HG03354 (cell line): ENCODE data around the gene NIPAL3.
"Not testable (repeated sequence)": the region's sequence is repeated elsewhere in the genome, so short reads cannot be mapped to it uniquely, and the experiment has no call there.

Experiments
- ATAC-seq: cut with Tn5 transposase; IDR thresholded peaks from one replicate; pipeline ENCODE4 v1.9.1; 2021; ENCODE audit warnings: mild to moderate bottlenecking; ENCODE audit not compliant: unreplicated experiment, poor library complexity, severe bottlenecking

The NIPAL3 gene

DNA sequence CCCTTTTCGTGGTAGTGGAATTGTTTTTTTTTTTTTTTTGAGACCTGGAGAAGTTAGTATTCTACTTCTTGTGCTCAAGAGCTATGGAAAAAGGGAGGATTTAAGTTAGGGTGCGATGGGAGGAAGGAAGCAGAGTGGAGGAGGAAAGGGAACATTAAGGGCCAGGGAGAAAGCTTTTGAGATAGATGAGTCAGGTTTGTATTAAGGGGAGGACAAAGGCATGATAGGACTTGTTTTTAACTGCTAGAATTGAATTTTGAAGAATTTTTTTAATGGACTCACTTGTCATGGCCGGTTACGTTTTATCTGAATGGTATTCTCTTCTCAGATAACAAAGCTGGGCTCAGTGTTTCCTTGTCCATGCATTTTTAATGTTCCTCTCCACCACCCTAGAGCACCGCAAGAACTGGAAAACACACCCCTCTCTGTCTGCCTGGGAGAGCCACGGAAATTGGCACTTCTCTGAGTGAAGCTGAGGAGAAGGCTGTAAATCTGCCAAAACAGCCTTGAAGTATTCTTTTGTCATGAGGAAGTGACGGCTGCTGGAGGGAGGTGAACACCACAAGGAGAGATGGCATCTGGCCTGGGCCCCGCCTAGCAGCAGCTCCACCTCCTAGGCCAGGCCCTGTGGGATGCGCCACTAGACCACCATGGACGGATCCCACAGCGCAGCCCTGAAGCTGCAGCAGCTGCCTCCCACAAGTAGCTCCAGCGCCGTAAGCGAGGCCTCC, 3.5 kb downstream of the NIPAL3 start:
- ATAC-seq = no peak

DNA sequence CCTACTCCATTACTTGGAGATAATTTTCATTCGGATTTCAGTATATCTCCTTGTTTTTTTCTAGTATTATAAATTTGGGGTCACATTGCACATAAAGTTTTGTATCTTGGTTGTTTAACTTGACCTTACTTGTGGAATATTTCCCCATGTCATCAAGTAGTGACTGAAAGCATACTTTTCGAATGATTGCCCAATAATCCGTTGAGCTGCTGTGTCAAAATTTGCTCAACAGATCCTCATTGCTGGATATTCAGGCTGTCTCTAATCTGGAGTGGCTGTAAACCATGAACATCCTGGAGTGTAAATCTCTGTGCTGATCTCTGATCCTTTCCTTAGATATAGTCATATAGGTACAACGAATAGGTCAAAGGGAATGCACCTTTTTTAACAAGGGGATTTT, 4.9 kb downstream of the NIPAL3 start:
- ATAC-seq = no peak

- ATAC-seq = no peak
Observed at GRCh38 chr1:24421502-24421901, 5.9 kb downstream of the NIPAL3 start.

GRCh38 chr1:24424207-24424606, 8.6 kb downstream of the NIPAL3 start:
- no peak for ATAC-seq

DNA sequence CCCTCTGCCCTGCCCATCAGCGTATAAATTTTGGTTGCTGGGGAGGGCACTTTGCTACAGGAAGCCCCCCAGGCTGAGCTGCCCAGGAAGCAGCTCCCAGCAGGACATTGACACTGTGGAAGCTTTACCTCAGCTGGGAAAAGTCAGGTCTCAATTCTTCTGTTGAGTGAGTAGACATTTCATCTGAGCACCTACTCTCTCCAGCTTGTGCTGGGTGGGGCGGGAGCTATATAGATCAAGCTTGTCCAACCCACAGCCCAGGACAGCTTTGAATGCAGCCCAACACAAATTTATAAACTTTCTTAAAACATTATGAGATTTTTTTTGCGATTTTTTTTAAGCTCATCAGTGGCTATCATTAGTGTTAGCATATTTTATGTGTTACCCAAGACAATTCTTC, 9.4 kb downstream of the NIPAL3 start:
- ATAC-seq = no peak

GRCh38 chr1:24425441-24425840, 9.8 kb downstream of the NIPAL3 start:
- no peak for ATAC-seq

GRCh38 chr1:24425922-24426321, 10.3 kb downstream of the NIPAL3 start:
- no peak for ATAC-seq

GRCh38 chr1:24426744-24427544, 11.3 kb downstream of the NIPAL3 start:
- ATAC-seq = no peak

GRCh38 chr1:24427545-24427862, 11.9 kb downstream of the NIPAL3 start:
- ATAC-seq = no peak

DNA sequence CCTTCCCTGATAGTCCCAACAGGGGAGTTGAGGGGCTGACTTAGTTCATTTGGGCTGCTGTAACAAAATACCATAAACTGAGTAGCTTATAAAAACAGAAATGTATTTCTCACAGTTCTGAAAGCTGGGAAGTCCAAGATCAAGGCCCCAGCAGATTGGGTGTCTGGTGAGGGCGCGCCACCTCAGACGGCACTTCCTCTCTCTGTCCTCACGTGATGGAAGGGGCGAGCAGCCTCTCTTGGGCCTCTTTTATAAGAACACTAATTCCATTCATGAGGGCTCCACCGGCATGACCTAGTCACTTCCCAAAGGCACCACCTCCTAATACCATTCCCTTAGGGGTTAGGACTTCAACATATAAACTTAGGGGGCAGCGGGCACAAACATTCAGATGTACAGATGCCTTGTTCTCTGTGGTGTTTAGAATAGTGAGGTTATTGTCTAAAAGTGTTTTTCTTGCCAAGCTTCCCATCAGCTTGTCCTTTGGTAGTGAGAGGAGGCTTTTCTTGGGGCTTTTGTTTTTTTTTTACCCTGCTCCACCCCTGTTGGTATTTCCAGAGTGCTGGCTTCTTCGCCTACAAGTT, 20.3 kb downstream of the NIPAL3 start:
- ATAC-seq = no peak

DNA sequence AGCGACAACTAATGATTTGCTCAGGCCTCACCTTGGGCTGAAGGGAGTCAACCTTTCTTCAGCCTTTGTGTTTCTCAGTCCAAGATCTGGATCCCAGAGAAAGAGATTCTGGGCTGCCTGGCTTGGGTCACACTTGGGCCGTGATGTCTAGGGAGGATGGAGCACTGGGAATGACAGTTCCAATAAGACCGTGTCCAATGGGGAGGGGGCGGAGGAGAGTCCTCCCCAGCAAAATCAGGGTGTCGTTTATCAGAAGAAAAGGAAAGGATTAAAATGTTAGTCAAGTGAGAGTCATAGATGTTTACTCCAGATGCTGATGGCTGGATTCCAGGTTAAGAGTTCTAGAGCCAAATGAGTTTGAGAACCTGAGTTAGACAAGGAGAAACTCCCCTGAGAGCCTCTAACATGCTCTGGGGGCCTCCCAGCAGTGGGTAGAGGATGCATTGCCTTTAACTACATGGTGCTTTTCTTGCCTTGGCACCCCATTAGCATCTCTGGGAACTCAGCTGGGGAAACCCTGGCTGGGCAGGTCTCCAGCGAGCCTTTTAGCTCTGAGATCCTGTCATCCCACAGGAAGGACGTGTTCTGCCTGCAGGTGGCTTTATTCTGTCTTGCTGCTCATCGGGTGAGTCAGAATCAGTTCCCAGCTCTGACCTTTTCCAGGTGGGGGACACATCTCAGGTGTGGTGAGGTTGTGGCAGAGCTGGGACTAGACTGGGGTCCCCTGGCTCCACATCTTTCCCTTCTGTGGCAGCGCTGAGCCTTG, 22.2 kb downstream of the NIPAL3 start:
- ATAC-seq = no peak

DNA sequence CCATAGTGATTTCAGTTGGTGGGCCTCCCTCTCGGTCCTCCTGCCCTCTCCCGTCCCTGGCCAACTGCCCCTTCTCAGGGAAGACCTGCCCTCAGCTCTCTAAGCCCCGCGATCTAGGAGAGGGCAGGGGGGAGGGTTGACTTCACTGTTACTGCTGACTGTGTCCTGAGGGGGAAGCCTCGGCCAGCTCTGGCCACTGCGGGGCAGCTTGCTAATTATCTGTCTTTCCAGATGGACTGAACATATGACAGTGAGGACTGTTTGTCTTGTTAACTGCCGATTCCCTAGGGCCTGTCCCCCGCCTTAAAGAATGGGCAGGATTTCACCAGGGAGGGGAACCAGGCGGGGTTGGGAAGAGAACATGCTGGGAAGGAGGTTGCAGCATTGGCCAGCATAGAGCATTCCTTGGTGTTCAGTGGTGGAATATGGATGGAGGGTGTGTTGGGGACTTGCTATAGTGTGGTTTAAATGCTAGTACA, 22.9 kb downstream of the NIPAL3 start:
- no peak for ATAC-seq

GRCh38 chr1:24440436-24440835, 24.8 kb downstream of the NIPAL3 start:
- ATAC-seq = no peak

DNA sequence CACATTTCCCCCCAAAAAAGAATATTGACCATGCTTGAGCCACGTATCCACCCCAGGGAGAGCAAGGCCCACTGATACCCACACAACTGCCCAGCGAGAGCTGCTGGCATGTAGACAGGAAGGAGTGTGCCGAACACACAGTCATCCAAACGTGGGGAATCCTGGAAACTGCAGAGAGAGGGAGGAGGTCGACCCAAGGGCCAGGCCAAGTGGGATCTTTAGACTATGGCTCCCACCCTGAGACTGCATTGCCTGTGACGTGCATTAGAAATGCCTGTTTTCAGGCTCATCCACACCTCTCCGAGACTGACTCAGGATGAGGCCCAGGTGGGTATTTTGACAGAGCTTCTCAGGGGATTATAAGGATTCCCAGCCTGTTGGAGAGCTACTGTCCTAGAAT, 25.9 kb downstream of the NIPAL3 start:
- no peak for ATAC-seq

DNA sequence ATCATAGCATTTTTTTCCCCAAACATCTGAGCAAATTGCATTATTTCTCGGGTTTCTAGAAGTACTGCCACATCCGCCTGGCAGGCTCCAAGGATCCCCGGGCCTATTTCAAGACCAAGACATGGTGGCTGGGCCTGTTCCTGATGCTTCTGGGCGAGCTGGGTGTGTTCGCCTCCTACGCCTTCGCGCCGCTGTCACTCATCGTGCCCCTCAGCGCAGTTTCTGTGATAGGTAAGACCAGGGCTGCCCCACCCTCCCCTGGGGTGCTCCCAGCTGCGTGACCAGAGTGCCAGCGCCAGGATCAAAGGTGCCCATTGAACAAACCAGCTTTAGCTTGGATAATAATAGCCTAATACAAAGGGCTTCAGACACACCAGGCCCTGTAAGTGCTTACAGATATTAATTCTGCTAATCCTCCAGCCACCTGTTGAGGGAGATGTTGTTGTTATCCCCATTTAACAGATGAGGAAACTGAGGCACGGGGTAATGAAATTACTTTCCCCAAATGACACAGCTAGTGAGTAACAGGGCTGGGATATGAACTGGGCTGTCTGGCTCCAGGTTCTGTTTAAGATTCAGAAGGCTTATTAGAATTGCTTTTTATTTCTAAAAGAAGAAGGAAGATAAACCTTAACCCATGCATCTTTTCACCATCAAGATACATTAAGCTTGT, 26.5 kb downstream of the NIPAL3 start:
- no peak for ATAC-seq

DNA sequence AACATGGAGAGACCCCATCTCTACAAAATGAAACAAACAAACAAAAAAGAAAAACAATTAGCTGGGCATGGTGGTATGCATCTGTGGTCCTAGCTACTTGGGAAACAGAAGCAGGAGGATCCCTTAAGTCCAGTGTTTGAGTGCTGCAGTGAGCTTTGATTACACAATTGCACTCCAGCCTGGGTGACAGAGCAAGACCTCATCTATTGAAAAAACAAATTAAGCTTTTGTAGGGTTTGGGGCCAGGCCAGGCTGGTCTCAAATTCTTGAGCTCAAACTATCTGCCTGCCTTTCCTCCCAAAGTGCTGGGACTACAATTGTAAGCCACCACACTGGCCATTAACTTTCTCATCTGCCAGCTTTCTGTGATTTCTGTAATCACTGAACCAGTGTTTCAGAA, 27.2 kb downstream of the NIPAL3 start:
- ATAC-seq = no peak

DNA sequence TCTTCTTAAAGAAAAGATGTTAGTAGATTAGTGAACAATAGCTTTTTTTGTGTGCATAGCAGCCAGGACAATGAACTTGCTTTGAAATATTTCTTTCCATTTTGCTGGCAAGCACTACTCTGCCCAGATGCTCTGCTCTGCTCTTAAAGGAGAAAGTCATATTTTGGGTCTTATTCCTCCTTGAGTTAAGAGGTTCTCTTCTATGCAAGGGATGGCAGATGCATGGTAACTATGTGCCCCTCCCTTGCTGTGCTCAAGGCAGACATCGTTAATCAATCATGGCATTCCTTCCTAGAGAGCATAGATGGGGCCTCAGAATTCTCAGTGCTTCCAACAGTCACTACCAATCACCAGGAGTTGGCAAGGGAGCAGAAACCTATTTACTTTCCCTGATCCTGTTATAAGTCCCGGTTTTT, 27.6 kb downstream of the NIPAL3 start:
- ATAC-seq = no peak

DNA sequence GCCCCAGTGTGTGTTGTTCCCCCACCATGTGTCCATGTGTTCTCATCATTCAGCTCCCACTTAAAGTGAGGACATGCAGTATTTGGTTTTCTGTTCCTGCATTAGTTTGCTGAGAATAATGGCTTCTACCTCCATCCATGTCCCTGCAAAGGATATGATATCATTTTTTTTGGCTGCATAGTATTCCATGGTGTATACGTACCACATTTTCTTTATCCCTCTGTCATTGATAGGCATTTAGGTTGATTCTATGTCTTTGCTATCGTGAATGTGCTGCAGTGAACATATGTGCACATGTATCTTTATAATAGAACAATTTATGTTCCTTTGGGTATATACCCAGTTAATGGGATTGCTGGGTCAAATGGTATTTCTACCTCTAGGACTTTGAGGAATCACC, 30.8 kb downstream of the NIPAL3 start:
- not testable (repeated sequence) for ATAC-seq

GRCh38 chr1:24450316-24450715, 34.7 kb downstream of the NIPAL3 start:
- ATAC-seq = no peak
